ENCODE measurements around the gene ANKS3.
A peak's percentile ranks its signal among the peaks of the same experiment; 100 is the strongest.

The ANKS3 gene

DNA sequence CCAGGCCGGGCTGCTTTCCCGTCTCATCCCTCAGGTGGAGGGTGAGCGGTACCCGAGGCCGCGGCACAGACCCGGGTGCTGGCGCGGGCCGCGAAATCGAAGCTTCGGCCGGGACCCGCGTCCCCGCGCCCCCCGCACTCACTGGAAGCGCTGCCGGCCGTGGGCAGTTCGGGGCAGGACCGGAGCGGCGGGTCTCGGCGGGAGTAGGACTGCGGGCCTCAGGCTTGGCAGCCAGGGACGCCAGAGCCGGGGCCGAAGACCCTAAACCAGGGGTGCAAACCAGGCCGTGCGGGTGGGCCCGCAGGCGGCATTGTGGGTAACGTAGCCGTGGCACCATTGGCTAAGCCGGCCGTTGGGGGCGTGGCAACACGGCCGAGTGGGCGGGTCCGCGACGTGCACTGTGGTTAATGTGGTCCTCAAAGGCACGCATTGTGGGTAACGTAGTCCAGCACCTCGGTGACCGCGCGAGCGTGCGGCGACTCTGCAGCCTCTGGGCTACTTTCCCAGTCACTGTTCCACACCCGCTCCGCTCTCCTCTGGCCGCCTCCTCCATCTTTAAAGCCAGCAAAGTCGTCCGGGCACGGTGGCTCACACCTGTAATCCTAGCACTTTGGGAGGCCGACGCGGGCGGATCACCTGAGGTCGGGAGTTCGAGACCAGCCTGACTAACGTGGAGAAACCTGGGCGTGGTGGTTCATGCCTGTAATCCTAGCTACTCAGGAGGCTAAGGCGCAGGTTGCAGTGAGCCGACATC lies 33.0 kb upstream of the ANKS3 start, which contains the start of gene ZNF500:
ZNF500 (minus strand) TSS at position 288 of the 754 bp plus-strand sequence. CDS start 1,184 bp downstream, outside the sequence.
- Mint-ChIP-seq H3K27me3 (no peaks in the 10 kb centered on the region), H3K27ac (peak within 1 kb of the TSS; percentile 88), H3K9me3 (no peaks in the 10 kb centered on the region), H3K4me3 (peak within 1 kb of the TSS; percentile 94), H3K36me3 (peaks cover 3% of the 10 kb centered on the region), H3K4me1 (peaks cover 28% of the 10 kb centered on the region)
- DNase-seq (ENCODE audit: low spot score in 2 of 2) (peak; percentile 93 to 97), ATAC-seq (ENCODE audit: low read depth) (peak; percentile 94)

- H3K4me3 Mint-ChIP-seq: peak overlapping the region; percentile 87
- DNase-seq (ENCODE audit: low spot score in 2 of 2) (no peak), ATAC-seq (ENCODE audit: low read depth) (no peak)
- H3K27ac Mint-ChIP-seq: peak overlapping the region; percentile 65
- H3K4me1 Mint-ChIP-seq: peaks cover 28% of the 10 kb centered on the region
- peaks cover 6% of the 10 kb centered on the region for H3K36me3 Mint-ChIP-seq
- no peaks in the 10 kb centered on the region for H3K9me3 Mint-ChIP-seq
- H3K27me3 Mint-ChIP-seq: no peaks in the 10 kb centered on the region
Observed at GRCh38 chr16:4765511-4766474, 31.7 kb upstream of the ANKS3 start.

GRCh38 chr16:4763791-4764190 lies 29.7 kb upstream of the ANKS3 start:
- Mint-ChIP-seq H3K9me3 (no peaks in the 10 kb centered on the region), H3K27ac (no peak overlapping the region), H3K4me3 (no peak overlapping the region), H3K27me3 (no peaks in the 10 kb centered on the region), H3K36me3 (peaks cover 13% of the 10 kb centered on the region), H3K4me1 (peaks cover 20% of the 10 kb centered on the region)
- ATAC-seq (ENCODE audit: low read depth) (no peak), DNase-seq (ENCODE audit: low spot score in 2 of 2) (no peak)

DNA sequence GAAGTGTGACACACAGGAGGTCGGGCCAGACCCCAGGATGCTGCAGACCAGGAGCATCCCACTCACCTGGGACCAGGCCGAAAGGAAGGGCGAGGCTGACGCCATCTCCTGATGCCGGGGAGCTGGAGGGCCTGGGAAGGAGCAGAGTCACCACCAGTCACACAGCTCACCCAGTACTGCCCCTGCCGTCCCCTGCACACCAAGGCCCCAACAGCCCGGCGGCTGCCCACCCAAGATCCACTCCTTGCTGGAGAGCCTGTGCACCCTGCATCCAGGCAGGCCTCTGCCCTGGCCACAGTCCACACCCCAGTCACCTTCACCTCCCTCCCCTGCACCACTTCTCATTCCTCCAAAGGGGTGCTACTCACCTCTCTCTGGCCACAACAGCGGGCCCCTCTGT lies 28.1 kb upstream of the ANKS3 start:
- H3K9me3 Mint-ChIP-seq: no peaks in the 10 kb centered on the region
- H3K27me3 Mint-ChIP-seq: no peaks in the 10 kb centered on the region
- H3K4me3 Mint-ChIP-seq: no peak overlapping the region
- H3K36me3 Mint-ChIP-seq: peaks cover 18% of the 10 kb centered on the region
- no peak overlapping the region for H3K27ac Mint-ChIP-seq
- DNase-seq (ENCODE audit: low spot score in 2 of 2) (no peak), ATAC-seq (ENCODE audit: low read depth) (no peak)
- peaks cover 13% of the 10 kb centered on the region for H3K4me1 Mint-ChIP-seq

GRCh38 chr16:4760221-4760910 lies 26.3 kb upstream of the ANKS3 start:
- H3K27ac Mint-ChIP-seq: no peak overlapping the region
- no peak overlapping the region for H3K4me3 Mint-ChIP-seq
- no peaks in the 10 kb centered on the region for H3K27me3 Mint-ChIP-seq
- H3K36me3 Mint-ChIP-seq: peaks cover 26% of the 10 kb centered on the region
- ATAC-seq (ENCODE audit: low read depth): no peak
- peaks cover 3% of the 10 kb centered on the region for H3K9me3 Mint-ChIP-seq
- no peak for DNase-seq (ENCODE audit: low spot score in 2 of 2)
- H3K4me1 Mint-ChIP-seq: peaks cover 6% of the 10 kb centered on the region

DNA sequence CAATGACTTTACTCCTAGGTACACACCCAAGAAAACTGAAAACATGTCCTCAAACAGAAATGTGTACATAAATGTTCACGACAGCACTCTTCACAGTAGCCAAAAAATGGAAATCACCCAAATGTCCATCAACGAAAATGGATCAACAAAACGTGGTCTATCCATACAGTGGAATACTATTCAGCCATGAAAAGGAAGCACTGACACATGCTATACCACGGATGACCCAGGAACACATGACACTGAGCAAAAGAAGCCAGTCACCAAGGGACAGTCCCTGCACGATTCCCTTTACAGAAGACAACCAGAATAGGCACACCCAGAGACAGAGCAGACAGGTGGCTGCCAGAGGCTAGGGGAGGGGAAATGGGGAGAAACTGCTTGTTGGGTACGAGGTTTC lies 21.6 kb upstream of the ANKS3 start:
- Mint-ChIP-seq H3K27me3 (no peaks in the 10 kb centered on the region), H3K27ac (no peak overlapping the region), H3K4me1 (no peaks in the 10 kb centered on the region), H3K36me3 (peaks cover 24% of the 10 kb centered on the region), H3K4me3 (no peak overlapping the region), H3K9me3 (peaks cover 3% of the 10 kb centered on the region)
- ATAC-seq (ENCODE audit: low read depth) (no peak), DNase-seq (ENCODE audit: low spot score in 2 of 2) (no peak)

- Mint-ChIP-seq H3K27ac (no peak overlapping the region), H3K36me3 (peaks cover 20% of the 10 kb centered on the region), H3K4me3 (no peak overlapping the region), H3K4me1 (no peaks in the 10 kb centered on the region), H3K27me3 (no peaks in the 10 kb centered on the region), H3K9me3 (peaks cover 3% of the 10 kb centered on the region)
- ATAC-seq (ENCODE audit: low read depth) (no peak), DNase-seq (ENCODE audit: low spot score in 2 of 2) (no peak)
Observed at GRCh38 chr16:4754865-4755264, 20.8 kb upstream of the ANKS3 start.

DNA sequence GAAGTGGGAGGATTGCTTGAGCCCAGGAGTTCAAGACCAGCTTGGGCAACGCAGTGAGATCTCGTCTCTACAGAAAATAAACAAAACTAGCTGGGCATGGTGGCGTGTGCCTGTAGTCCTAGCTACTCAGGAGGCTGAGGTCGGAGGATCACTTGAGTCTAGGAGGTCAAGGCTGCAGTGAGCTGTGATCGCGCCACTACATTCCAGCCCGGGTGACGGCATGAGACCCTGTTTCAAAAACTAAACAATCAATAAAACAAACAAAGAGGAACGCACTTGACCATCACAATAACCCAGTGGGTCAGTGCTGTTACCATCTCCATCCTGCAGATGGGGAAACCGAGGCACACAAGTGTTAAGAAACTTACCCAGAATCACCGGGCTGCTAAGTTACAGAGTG lies 19.2 kb upstream of the ANKS3 start:
- H3K27me3 Mint-ChIP-seq: no peaks in the 10 kb centered on the region
- H3K4me1 Mint-ChIP-seq: no peaks in the 10 kb centered on the region
- H3K27ac Mint-ChIP-seq: no peak overlapping the region
- peaks cover 3% of the 10 kb centered on the region for H3K9me3 Mint-ChIP-seq
- ATAC-seq (ENCODE audit: low read depth) (no peak), DNase-seq (ENCODE audit: low spot score in 2 of 2) (no peak)
- peaks cover 14% of the 10 kb centered on the region for H3K36me3 Mint-ChIP-seq
- H3K4me3 Mint-ChIP-seq: no peak overlapping the region

- no peak overlapping the region for H3K4me3 Mint-ChIP-seq
- H3K27me3 Mint-ChIP-seq: no peaks in the 10 kb centered on the region
- peaks cover 3% of the 10 kb centered on the region for H3K9me3 Mint-ChIP-seq
- no peak for ATAC-seq (ENCODE audit: low read depth)
- no peak overlapping the region for H3K27ac Mint-ChIP-seq
- DNase-seq (ENCODE audit: low spot score in 2 of 2): no peak
- H3K36me3 Mint-ChIP-seq: peaks cover 14% of the 10 kb centered on the region
- peaks cover 4% of the 10 kb centered on the region for H3K4me1 Mint-ChIP-seq
Observed at GRCh38 chr16:4752351-4753100, 18.5 kb upstream of the ANKS3 start.

DNA sequence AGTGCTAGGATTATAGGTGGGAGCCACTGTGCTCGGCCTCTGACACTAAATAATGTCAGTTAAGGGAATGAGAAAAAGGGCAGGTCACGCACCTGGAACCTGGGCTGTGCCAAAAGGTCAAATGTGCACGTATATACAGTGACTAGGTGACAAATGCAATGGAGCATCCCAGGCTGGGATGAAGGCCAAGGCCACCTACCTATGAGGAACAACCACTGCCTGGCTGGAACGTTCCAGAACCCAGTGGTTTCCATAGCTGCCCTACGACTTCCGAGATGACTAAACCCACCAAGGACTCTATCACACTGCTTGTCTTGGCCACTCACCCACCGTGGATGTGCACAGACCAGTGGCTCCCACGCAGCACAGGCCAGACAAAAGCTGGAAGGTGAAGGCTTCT lies 16.8 kb upstream of the ANKS3 start:
- H3K27ac Mint-ChIP-seq: no peak overlapping the region
- ATAC-seq (ENCODE audit: low read depth): no peak
- H3K9me3 Mint-ChIP-seq: peaks cover 3% of the 10 kb centered on the region
- no peak overlapping the region for H3K4me3 Mint-ChIP-seq
- peaks cover 10% of the 10 kb centered on the region for H3K36me3 Mint-ChIP-seq
- no peaks in the 10 kb centered on the region for H3K27me3 Mint-ChIP-seq
- H3K4me1 Mint-ChIP-seq: peaks cover 5% of the 10 kb centered on the region
- no peak for DNase-seq (ENCODE audit: low spot score in 2 of 2)

- Mint-ChIP-seq H3K36me3 (peaks cover 2% of the 10 kb centered on the region), H3K9me3 (no peaks in the 10 kb centered on the region), H3K27me3 (no peaks in the 10 kb centered on the region), H3K4me1 (peaks cover 5% of the 10 kb centered on the region), H3K4me3 (no peak overlapping the region), H3K27ac (no peak overlapping the region)
- ATAC-seq (ENCODE audit: low read depth) (no peak), DNase-seq (ENCODE audit: low spot score in 2 of 2) (no peak)
Observed at GRCh38 chr16:4749700-4750257, 15.7 kb upstream of the ANKS3 start.

GRCh38 chr16:4748682-4749411 lies 14.8 kb upstream of the ANKS3 start:
- Mint-ChIP-seq H3K27ac (no peak overlapping the region), H3K36me3 (peaks cover 2% of the 10 kb centered on the region), H3K4me3 (no peak overlapping the region), H3K27me3 (no peaks in the 10 kb centered on the region), H3K4me1 (peaks cover 5% of the 10 kb centered on the region), H3K9me3 (no peaks in the 10 kb centered on the region)
- no peak for DNase-seq (ENCODE audit: low spot score in 2 of 2)
- ATAC-seq (ENCODE audit: low read depth): no peak
